GM18526 (cell line): ENCODE results near the gene NVL.
A peak's percentile ranks its signal among the peaks of the same experiment; 100 is the strongest.

Source experiments
- POLR2A ChIP-seq: IDR thresholded peaks from 3 replicates; pipeline ENCODE4 v1.6.1; 2011; ENCODE audit not compliant: insufficient read length; ENCODE audit errors: extremely low read depth

The NVL gene

GRCh38 chr1:224199679-224200078, 130.3 kb downstream of the NVL start:
- no peak for TF ChIP-seq POLR2A

- no peak for TF ChIP-seq POLR2A
These were observed 131.4 kb downstream of the NVL start for GRCh38 chr1:224198572-224198971.

DNA sequence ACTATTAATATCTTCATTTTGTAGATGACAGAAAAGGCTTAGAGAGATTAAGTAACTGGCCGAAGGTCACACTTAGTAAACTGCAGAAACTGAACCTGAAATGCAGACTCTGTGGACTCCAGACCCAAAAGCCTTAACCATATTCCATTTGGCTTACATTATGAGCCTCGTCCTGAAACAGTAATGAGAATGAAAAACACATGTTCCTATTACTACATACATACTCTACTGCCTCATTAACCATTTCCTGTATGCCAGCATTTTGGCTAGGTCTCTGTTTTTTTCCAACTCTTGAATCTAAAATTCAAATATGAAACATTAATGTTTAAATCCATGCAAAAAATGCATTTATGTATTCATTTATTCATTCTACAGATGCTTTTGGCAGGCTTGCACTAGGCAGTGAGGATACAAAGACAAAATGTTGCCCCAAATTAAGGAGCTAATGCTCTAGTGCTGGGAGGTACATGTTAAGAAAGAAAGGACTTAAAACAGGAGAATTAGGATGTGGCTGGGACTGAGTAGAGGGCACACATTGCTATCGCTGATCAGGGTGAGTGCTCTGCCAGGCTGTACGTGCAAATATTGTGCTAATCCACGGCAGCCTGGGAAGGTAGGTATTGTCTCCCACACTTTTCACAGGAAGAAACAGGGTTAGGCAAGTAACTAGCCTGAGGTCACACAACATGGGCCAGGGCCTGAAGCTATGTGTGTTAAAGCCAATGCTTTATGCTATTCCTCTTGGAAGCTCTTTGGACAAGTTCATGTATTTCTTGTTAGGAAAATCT, 133.0 kb downstream of the NVL start:
- TF ChIP-seq POLR2A: no peak

GRCh38 chr1:224193319-224193966, 136.5 kb downstream of the NVL start:
- TF ChIP-seq POLR2A: no peak

DNA sequence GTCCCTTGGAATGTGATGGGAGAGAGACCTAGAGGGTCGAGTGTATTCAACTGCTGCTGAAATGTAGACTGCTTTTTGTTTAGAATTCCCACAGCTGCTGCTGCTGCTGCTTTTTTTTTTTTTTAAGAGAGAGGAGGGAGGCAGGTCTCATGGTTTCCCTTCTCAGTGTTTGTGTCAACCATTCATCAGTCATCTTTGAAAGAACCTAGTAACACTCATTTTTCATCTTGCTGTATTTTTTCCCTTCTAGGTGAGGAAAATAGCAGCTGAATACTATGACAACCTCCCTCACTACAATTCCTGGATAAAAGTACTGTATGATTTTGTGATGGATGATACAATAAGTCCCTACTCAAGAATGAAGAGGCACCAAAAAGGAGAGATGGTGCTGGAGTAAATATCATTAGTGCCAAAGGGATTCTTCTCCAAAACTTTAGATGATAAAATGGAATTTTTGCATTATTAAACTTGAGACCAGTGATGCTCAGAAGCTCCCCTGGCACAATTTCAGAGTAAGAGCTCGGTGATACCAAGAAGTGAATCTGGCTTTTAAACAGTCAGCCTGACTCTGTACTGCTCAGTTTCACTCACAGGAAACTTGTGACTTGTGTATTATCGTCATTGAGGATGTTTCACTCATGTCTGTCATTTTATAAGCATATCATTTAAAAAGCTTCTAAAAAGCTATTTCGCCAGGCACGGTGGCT, 137.7 kb downstream of the NVL start:
- no peak for TF ChIP-seq POLR2A

GRCh38 chr1:224189561-224189960, 140.4 kb downstream of the NVL start:
- TF ChIP-seq POLR2A: no peak

DNA sequence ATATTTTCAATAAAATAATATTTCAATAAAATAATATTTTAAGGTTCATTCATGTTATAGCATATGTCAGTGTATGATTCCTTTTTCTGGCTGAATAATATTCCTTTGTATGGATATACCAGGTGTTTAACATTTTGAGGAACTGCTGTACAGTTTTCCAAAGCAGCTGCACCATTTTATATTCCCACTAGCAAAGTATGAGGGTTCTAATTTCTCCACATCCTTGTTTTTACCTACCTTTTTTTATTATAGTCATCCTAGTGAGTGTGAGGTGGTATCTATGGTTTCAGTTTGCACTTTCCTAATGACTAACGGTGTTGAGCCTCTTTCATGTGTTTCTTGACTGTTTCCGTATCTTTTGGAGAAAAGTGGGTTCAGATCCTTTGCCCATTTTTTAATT, 141.7 kb downstream of the NVL start:
- no peak for TF ChIP-seq POLR2A

- no peak for TF ChIP-seq POLR2A
These were observed 144.8 kb downstream of the NVL start for GRCh38 chr1:224185208-224185607.

GRCh38 chr1:224183591-224184312, 146.2 kb downstream of the NVL start:
- TF ChIP-seq POLR2A: no peak

DNA sequence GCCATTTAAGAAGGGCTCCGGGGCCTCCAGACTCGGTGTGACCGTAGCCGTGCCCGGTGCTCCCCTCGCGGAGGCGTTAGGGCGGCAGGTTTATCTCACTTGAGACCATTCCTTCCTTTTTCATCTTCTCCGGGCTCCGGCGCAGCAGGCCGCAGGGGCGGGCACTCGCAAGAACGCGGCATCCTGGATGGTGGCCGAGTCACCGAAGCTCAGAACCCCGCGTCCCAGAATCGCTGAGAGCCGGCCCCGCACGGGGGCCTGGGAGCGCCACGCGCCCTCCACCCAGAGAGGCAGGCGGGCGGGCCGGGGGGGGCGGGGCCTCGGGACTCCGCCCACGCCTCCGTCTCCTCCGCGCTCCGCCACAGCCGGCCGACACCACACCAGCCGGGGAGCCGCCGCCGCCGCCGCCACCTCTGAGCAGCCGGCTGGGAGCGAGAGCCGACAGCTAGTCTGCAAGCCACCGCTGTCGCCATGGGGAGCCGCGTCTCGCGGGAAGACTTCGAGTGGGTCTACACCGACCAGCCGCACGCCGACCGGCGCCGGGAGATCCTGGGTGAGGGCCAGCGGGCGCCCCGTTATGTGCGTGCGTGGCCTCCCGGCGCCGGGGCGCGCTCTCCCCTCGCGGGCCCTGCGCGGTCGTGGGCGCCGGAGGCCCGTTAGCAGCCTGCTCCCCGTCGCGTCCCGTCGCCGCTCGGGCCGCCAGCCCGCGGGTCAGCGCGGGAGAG, 146.9 kb downstream of the NVL start, which contains the start of gene DEGS1:
Gene DEGS1 (plus strand): TSS at position 375 of the 725 bp plus-strand sequence. CDS start 97 bp downstream, at position 472.
- TF ChIP-seq POLR2A: peak; percentile 88

DNA sequence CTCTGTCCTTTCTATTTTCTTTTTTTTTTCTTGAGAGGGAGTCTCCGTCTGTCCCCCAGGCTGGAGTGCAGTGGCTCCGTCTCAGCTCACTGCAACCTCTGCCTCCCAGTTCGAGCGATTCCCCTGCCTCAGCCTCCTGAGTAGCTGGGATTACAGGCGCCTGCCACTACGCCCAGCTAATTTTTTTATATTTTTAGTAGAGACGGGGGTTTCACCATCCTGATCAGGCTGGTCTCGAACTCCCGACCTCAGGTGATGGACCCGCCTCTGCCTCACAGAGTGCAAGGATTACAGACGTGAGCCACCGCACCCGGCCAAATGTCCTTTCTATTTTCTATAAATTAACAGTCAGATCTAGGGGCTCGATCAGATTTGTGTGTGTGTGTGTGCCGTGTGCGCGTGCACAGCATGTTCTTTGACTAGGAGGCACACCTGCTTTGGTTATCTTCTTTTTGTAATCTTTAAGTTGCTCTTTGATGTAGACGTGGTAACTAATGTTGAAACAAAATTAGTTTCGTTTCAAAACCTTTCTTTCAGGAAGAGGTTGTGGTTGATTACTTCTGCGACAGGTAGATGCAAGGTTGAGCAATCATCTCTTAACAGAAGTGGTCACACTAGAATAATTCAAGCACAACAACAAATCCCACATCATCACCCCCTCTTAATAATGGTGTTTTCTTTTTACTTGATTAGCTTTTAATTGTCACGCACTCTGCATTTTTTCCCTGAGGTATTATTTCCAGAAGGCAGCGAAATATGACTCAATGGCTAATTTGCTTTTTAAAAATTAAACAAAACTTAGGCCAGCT, 147.7 kb downstream of the NVL start:
- no peak for TF ChIP-seq POLR2A

- TF ChIP-seq POLR2A: no peak
These were observed 148.5 kb downstream of the NVL start for GRCh38 chr1:224181453-224181810.

GRCh38 chr1:224180783-224181452, 149.1 kb downstream of the NVL start:
- TF ChIP-seq POLR2A: no peak
